ENCODE results near the gene CDKL2.
"Not testable (repeated sequence)": the region's sequence is repeated elsewhere in the genome, so short reads cannot be mapped to it uniquely, and the experiment has no call there.

The CDKL2 gene

GRCh38 chr4:75671802-75672421, 41.6 kb upstream of the CDKL2 start:
- Histone ChIP-seq H3K27ac (peak overlapping the region; percentile 89 to 96 (median 93)), H3K4me2 (peak overlapping the region; percentile 86 to 97 (median 91)), H3K36me3 (peaks cover 0 to 19% (median 6%) of the 10 kb centered on the region in 11 experiments; a peak in 7 of 22 replicates), H3K9me3 (replicated peaks in 1 of 11) (no peaks in the 10 kb centered on the region), H3K4me1 (peaks cover 37 to 56% (median 45%) of the 10 kb centered on the region in 10 experiments), H3K4me3 (peak overlapping the region; percentile 84 to 99 (median 93)), H4K20me1 (peaks cover 52 to 61% (median 56%) of the 10 kb centered on the region in 11 experiments), H3K27me3 (no peaks in the 10 kb centered on the region), H3K9ac (peak overlapping the region; percentile 93 to 97 (median 95))
- no peak for TF ChIP-seq Cebpa-rat (IDR thresholded peaks at IDR 0.05)

GRCh38 chr4:75668596-75668995, 38.3 kb upstream of the CDKL2 start:
- no peak overlapping the region for H3K4me3 ChIP-seq
- H3K4me1 ChIP-seq = peaks cover 28 to 76% (median 44%) of the 10 kb centered on the region in 10 experiments
- H4K20me1 ChIP-seq = peaks cover 85 to 95% (median 89%) of the 10 kb centered on the region in 11 experiments
- TF ChIP-seq Cebpa-rat (IDR thresholded peaks at IDR 0.05) = no peak
- no peak overlapping the region for H3K27ac ChIP-seq
- H3K4me2 ChIP-seq = peak overlapping the region; percentile 4 to 95 (median 86); a peak in 11 of 22 replicates
- H3K36me3 ChIP-seq = peaks cover 0 to 47% (median 18%) of the 10 kb centered on the region in 11 experiments; a peak in 16 of 22 replicates
- no peaks in the 10 kb centered on the region for H3K27me3 ChIP-seq
- H3K9me3 ChIP-seq (replicated peaks in 1 of 11) = no peaks in the 10 kb centered on the region
- H3K9ac ChIP-seq = no peak overlapping the region

- H3K9me3 ChIP-seq (replicated peaks in 1 of 11); H3K27ac ChIP-seq; H3K4me3 ChIP-seq; H3K9ac ChIP-seq; H3K27me3 ChIP-seq: not testable (repeated sequence)
- Histone ChIP-seq H3K4me1 (peaks cover 28 to 76% (median 44%) of the 10 kb centered on the region in 10 experiments), H3K36me3 (peaks cover 3 to 56% (median 25%) of the 10 kb centered on the region in 11 experiments; a peak in 21 of 22 replicates), H3K4me2 (peak overlapping the region in 2 of 11 experiments; percentile 14 to 27; a peak in 2 of 22 replicates), H4K20me1 (peaks cover 94 to 100% (median 98%) of the 10 kb centered on the region in 11 experiments)
These were observed 37.3 kb upstream of the CDKL2 start for GRCh38 chr4:75667636-75668035.

- H3K4me2 ChIP-seq = peak overlapping the region in 2 of 11 experiments; percentile 32 to 54; a peak in 3 of 22 replicates
- H3K4me1 ChIP-seq = peaks cover 22 to 70% (median 38%) of the 10 kb centered on the region in 10 experiments
- H3K27ac ChIP-seq = no peak overlapping the region
- peaks cover 100% of the 10 kb centered on the region in 11 experiments for H4K20me1 ChIP-seq
- no peaks in the 10 kb centered on the region for H3K27me3 ChIP-seq
- peaks cover 16 to 70% (median 39%) of the 10 kb centered on the region in 11 experiments for H3K36me3 ChIP-seq
- H3K9me3 ChIP-seq (replicated peaks in 1 of 11) = no peaks in the 10 kb centered on the region
- TF ChIP-seq Cebpa-rat (IDR thresholded peaks at IDR 0.05) = no peak
- no peak overlapping the region for H3K4me3 ChIP-seq
- no peak overlapping the region for H3K9ac ChIP-seq
These were observed 36.0 kb upstream of the CDKL2 start for GRCh38 chr4:75666299-75666698.

DNA sequence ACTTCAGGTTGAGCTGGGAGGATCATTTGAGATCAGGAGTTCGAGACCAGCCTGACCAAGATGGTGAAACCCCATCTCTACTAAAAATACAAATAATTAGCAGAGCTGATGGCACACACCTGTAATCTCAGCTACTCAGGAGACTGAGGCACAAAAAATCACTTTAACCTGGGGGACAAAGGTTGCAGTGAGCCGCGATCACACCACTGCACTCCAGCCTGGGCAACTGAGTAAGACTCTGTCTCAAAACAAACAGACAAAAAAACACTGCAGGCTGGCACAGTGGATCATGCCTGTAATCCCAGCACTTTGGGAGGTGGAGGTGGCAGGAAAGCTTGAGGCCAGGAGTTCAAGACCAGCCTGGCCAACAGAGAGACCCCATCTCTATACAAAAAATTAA, 34.3 kb upstream of the CDKL2 start:
- H3K9ac ChIP-seq; H3K9me3 ChIP-seq (replicated peaks in 1 of 11); H3K27ac ChIP-seq; H3K4me3 ChIP-seq; H3K27me3 ChIP-seq: not testable (repeated sequence)
- Histone ChIP-seq H3K4me2 (peak overlapping the region in 2 of 11 experiments; percentile 33 to 54; a peak in 3 of 22 replicates), H3K4me1 (peaks cover 8 to 54% (median 22%) of the 10 kb centered on the region in 10 experiments; a peak in 18 of 20 replicates), H3K36me3 (peaks cover 33 to 80% (median 51%) of the 10 kb centered on the region in 11 experiments), H4K20me1 (peaks cover 97 to 100% (median 100%) of the 10 kb centered on the region in 11 experiments)

DNA sequence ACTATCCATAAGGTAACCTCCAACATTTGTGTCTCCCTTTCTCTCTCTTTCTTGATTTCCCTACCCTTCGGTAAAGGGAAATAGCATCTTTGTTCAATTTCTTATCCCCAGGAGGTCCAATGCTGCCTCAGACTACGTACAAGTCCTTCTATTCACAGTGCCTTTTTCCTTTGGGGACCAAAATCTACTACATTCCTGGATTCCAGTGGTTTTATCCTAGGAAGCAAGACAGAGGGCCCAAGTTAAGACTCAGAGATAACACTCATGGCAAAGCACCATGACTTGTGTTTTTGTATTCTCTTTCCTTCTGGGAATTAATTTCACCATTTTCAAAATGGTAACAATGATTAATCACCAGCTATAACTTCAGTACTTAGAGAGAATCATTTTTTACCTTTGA, 32.3 kb upstream of the CDKL2 start:
- Histone ChIP-seq H3K4me3 (no peak overlapping the region), H3K9ac (no peak overlapping the region), H3K4me2 (no peak overlapping the region), H3K27ac (no peak overlapping the region), H3K36me3 (peaks cover 53 to 92% (median 67%) of the 10 kb centered on the region in 11 experiments), H4K20me1 (peaks cover 86 to 100% (median 99%) of the 10 kb centered on the region in 11 experiments), H3K9me3 (replicated peaks in 1 of 11) (no peaks in the 10 kb centered on the region), H3K4me1 (peaks cover 0 to 36% (median 10%) of the 10 kb centered on the region in 10 experiments; a peak in 11 of 20 replicates), H3K27me3 (no peaks in the 10 kb centered on the region)
- TF ChIP-seq Cebpa-rat (IDR thresholded peaks at IDR 0.05) = no peak

GRCh38 chr4:75660491-75660890, 30.2 kb upstream of the CDKL2 start:
- Histone ChIP-seq H3K4me1 (peaks cover 0 to 17% (median 0%) of the 10 kb centered on the region in 10 experiments; a peak in 4 of 20 replicates), H3K27me3 (no peaks in the 10 kb centered on the region), H3K27ac (no peak overlapping the region), H3K4me2 (no peak overlapping the region), H3K36me3 (peaks cover 74 to 99% (median 83%) of the 10 kb centered on the region in 11 experiments), H3K4me3 (no peak overlapping the region), H3K9me3 (replicated peaks in 1 of 11) (no peaks in the 10 kb centered on the region), H4K20me1 (peaks cover 71 to 100% (median 98%) of the 10 kb centered on the region in 11 experiments), H3K9ac (no peak overlapping the region)
- TF ChIP-seq Cebpa-rat (IDR thresholded peaks at IDR 0.05) = no peak

DNA sequence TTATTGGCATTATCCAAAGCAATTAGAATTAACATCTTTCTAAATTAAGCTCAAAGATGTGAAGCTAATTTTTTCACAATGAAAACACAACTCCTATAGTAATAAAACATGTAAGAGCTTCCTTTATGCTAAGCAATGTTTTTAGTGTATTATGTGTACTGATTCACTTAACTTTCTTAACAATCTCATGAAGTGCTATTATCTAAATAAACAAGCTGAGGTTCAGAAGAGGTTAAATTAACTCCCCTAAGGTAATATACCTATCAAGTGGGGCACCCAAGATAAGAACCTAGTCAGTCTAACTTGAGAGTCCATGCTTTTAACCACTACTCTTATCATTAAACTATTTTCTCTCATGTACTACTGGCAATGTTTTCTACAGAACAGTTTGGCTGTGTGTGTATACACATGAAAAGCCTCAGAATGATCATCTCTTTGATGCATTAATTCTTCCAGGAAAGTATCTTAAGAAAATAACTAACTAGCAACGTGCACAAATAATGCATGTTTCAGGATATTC, 29.2 kb upstream of the CDKL2 start:
- no peak overlapping the region for H3K9ac ChIP-seq
- H3K4me3 ChIP-seq = no peak overlapping the region
- H3K27me3 ChIP-seq = no peaks in the 10 kb centered on the region
- no peaks in the 10 kb centered on the region for H3K9me3 ChIP-seq (replicated peaks in 1 of 11)
- peaks cover 82 to 99% (median 90%) of the 10 kb centered on the region in 11 experiments for H3K36me3 ChIP-seq
- TF ChIP-seq Cebpa-rat (IDR thresholded peaks at IDR 0.05) = no peak
- peaks cover 0 to 8% (median 0%) of the 10 kb centered on the region in 10 experiments; a peak in 3 of 20 replicates for H3K4me1 ChIP-seq
- H3K27ac ChIP-seq = no peak overlapping the region
- H3K4me2 ChIP-seq = no peak overlapping the region
- peaks cover 68 to 100% (median 98%) of the 10 kb centered on the region in 11 experiments for H4K20me1 ChIP-seq

DNA sequence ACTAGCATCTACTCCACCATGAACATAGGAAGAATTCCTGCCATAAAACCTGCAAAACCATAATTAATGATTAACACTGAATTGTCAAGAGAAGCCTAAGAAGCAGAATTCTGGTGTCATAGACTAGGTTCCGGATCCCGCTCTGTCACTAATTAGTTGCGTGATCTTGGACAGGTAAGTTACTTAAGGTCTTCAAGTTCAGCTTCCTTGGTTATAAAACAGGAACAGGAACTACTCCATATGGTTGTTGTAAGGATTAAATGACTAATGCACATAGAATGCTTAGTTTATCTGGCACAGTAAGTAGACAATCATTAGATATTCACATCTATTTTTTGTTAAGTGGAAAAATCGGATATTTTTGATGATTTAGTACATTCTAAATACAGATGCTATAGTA, 28.5 kb upstream of the CDKL2 start:
- Histone ChIP-seq H3K9me3 (replicated peaks in 1 of 11) (no peaks in the 10 kb centered on the region), H3K4me2 (no peak overlapping the region), H3K27me3 (no peaks in the 10 kb centered on the region), H4K20me1 (peaks cover 66 to 100% (median 98%) of the 10 kb centered on the region in 11 experiments; a peak in 21 of 22 replicates), H3K27ac (no peak overlapping the region), H3K9ac (no peak overlapping the region), H3K36me3 (peaks cover 84 to 99% (median 96%) of the 10 kb centered on the region in 11 experiments), H3K4me1 (peaks cover 0 to 5% (median 0%) of the 10 kb centered on the region in 10 experiments; a peak in 1 of 20 replicates), H3K4me3 (no peak overlapping the region)
- no peak for TF ChIP-seq Cebpa-rat (IDR thresholded peaks at IDR 0.05)

Measured in BLaER1 treated with 17β-estradiol and CSF1 and Interleukin-3, amounts not matched to agents 10 nM and 100 nM (cell line).